GM23248 (cell line): Measurements from ENCODE around the gene IFT43. TPM values are rescaled to one million over a fixed set of nuclear protein-coding genes. Genes with fewer than 3 reads are reported as not detected.

Experiments
- DNase-seq: peaks from one replicate; pipeline ENCODE4 v3.0.0-alpha.2; 2015
- H2AFZ ChIP-seq: fragments of 200-600 bp; sonication (generic); 2 replicates; pipeline ENCODE4 v1.6.1; 2016; ENCODE audit warnings: antibody characterized with exemption
- H3F3A ChIP-seq: fragments of 200-600 bp; sonication (generic); 2 replicates; pipeline ENCODE4 v1.6.1; 2016; ENCODE audit warnings: mild to moderate bottlenecking, antibody characterized with exemption, mixed run types; ENCODE audit not compliant: insufficient read depth
- H3K27ac ChIP-seq: fragments of 200-600 bp; sonication (generic); 2 replicates; pipeline ENCODE4 v1.5.1; 2016; ENCODE audit warnings: mild to moderate bottlenecking
- H3K27me3 ChIP-seq: fragments of 200-600 bp; sonication (generic); replicated peaks from 2 replicates; pipeline ENCODE4 v1.6.1; 2016; ENCODE audit warnings: mild to moderate bottlenecking; ENCODE audit not compliant: insufficient read depth
- H3K36me3 ChIP-seq: fragments of 200-600 bp; sonication (generic); 2 replicates; pipeline ENCODE4 v1.6.1; 2016; ENCODE audit warnings: low read depth, mild to moderate bottlenecking
- H3K4me1 ChIP-seq: fragments of 200-600 bp; sonication (generic); 2 replicates; pipeline ENCODE4 v1.6.1; 2016; ENCODE audit warnings: mild to moderate bottlenecking; ENCODE audit not compliant: insufficient read depth
- H3K4me2 ChIP-seq: fragments of 200-600 bp; sonication (generic); one replicate; pipeline ENCODE4 v1.6.1; 2016; ENCODE audit warnings: mild to moderate bottlenecking; ENCODE audit not compliant: unreplicated experiment
- H3K4me3 ChIP-seq: fragments of 200-600 bp; sonication (generic); 2 replicates; pipeline ENCODE4 v1.5.1; 2016; ENCODE audit warnings: mild to moderate bottlenecking
- H3K79me2 ChIP-seq: fragments of 200-600 bp; sonication (generic); 2 replicates; pipeline ENCODE4 v1.6.1; 2016; ENCODE audit warnings: mild to moderate bottlenecking; ENCODE audit not compliant: insufficient read depth
- H3K9ac ChIP-seq: fragments of 200-600 bp; sonication (generic); 2 replicates; pipeline ENCODE4 v1.6.1; 2016; ENCODE audit warnings: mild to moderate bottlenecking
- H3K9me2 ChIP-seq: fragments of 200-600 bp; sonication (generic); 2 replicates; pipeline ENCODE4 v1.6.1; 2016; ENCODE audit warnings: mixed run types, mild to moderate bottlenecking, moderate library complexity; ENCODE audit not compliant: insufficient read depth
- H3K9me3 ChIP-seq: fragments of 200-600 bp; sonication (generic); one replicate; pipeline ENCODE4 v1.6.1; 2017; ENCODE audit warnings: low read depth
- H4K20me1 ChIP-seq: fragments of 200-600 bp; sonication (generic); 2 replicates; pipeline ENCODE4 v1.6.0; 2016; ENCODE audit not compliant: insufficient read depth
- EZH2 ChIP-seq: fragments of 200-600 bp; sonication (generic); IDR thresholded peaks from 2 replicates; pipeline ENCODE4 v1.6.1; 2018; ENCODE audit warnings: antibody characterized with exemption, mild to moderate bottlenecking; ENCODE audit not compliant: insufficient read depth, poor library complexity, severe bottlenecking
- EZH2phosphoT487 ChIP-seq: fragments of 200-600 bp; sonication (generic); IDR thresholded peaks from 2 replicates; pipeline ENCODE4 v1.6.1; 2018; ENCODE audit warnings: antibody characterized with exemption, moderate library complexity, mild to moderate bottlenecking, low read depth; ENCODE audit not compliant: insufficient read depth
- WGBS, 2 experiments: methylation state at CpG; one replicate each; pipeline ENCODE4 v1.1.6; 2015 to 2017; ENCODE audit warnings: low lambda C conversion rate in 2 of 2, low coverage in 1 of 2; ENCODE audit errors: missing lambda C conversion rate in 2 of 2; 5-methylcytosine and 5-hydroxymethylcytosine counted together
- in situ Hi-C: fragments of 300-500 bp; cut with MboI; formaldehyde crosslinking; loops from 2 replicates; pipeline ENCODE4 v1.15.0; 2020
- polyA plus RNA-seq: library from polyadenylated mRNA; unstranded; fragments of >200 nt; fragmentation: Nextera tagmentation; extraction: Ambion mirVana; gene quantifications from 2 replicates; pipeline ENCODE4 v1.2.1, GENCODE V29; 2016
- total RNA-seq: library from RNA; depleted of rRNA; stranded (reverse); fragments of >200 nt; shearing (Covaris generic); gene quantifications from 2 replicates; pipeline ENCODE4 v1.2.3, GENCODE V29; 2014

The IFT43 gene
- total and polyA plus RNA-seq, 2 experiments from 2014 or later: 41.4 to 67.9 TPM

DNA sequence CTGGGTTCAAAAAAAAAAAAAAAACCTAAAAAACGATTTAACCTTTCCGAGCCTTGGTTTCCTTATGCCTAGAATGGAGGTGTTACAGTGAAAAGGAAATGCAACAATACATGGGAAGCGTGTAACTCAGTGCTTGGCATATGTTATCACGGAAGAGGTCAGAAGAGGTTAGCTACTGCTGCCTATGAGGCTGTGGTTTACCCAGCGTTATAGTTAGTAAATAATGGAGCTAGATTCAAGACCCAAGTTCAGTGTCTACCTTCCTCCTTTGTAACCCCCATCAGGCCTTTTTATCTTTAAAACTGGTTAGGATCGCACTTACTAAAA lies 839 bp downstream of the IFT43 start:
- H3K27me3 ChIP-seq: no peaks in the 10 kb centered on the region
- 19 to 20% methylated on average over 6 of the region's 6 CpGs for WGBS, 2 experiments
- in situ Hi-C loops: loop anchor here (10.0 kb wide), 1 partner anchor 272 kb away; no protein-coding TSS in a partner anchor

DNA sequence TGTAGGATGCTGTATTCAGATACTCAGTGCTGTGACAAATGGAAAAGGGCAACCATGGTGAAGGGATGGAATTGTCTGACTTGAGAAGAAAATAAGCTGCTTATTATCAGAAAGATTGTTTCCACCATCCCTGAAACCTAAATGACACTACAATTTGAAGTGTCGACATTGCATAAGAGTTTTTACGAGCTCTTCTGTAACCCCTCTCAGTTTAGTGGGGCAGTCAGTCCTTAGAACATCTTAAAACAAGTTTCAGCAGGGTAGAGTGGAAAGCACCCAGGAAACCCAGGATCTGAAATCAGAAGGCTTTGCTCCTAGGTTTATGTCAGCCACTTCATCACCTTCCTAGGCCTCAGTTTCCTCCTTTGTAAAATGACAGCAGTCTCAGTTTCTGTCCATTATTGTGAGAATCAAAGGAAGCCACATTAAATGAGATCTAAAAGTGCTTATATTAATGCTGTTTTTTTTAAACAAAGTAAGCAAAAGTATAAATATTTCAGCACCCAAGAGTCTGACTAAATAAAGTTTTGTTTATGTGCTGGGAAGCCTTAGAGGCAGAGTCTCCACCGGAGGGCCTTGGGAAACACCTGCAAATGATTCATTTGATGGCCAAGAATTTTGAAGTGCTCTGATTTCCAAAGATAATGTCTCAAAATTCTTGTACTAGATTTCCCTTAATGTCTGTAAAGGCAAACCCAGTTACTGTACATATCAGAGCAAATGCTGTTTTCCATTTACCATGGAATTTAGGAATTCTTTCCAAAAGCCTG lies 1.8 kb downstream of the IFT43 start:
- Histone ChIP-seq H3K27me3 (no peaks in the 10 kb centered on the region), H3K4me1 (peaks cover 23% of the 10 kb centered on the region; the same call in 1 of the 2 replicates), H3K9me2 (no peaks in the 10 kb centered on the region), H4K20me1 (no peaks in the 10 kb centered on the region), H3K4me2 (peak overlapping the region; percentile 93), H3F3A (0 out of 2 replicates have a peak, but pooled peaks cover 12% of the 10 kb centered on the region), H2AFZ (no peak overlapping the region), H3K9me3 (no peaks in the 10 kb centered on the region), H3K9ac (no peak overlapping the region), H3K36me3 (0 out of 2 replicates have a peak, but pooled peaks cover under 1% of the 10 kb centered on the region), H3K27ac (no peak overlapping the region), H3K79me2 (peaks cover 21% of the 10 kb centered on the region), H3K4me3 (no peak overlapping the region)
- DNase-seq: no peak
- TF ChIP-seq EZH2phosphoT487 (no peak), EZH2 (no peak)
- WGBS, 2 experiments: 53 to 58% methylated on average over 3 of the region's 3 CpGs
- in situ Hi-C loops: loop anchor here (10.0 kb wide), 1 partner anchor 273 kb away; no protein-coding TSS in a partner anchor

More for the DNA sequence above, 839 bp downstream of the IFT43 start:
- TF ChIP-seq EZH2phosphoT487 (no peak), EZH2 (no peak)
- peak overlapping the region; percentile 81 for H2AFZ ChIP-seq
- peaks cover 21% of the 10 kb centered on the region for H3K79me2 ChIP-seq
- no peak for DNase-seq
- peak overlapping the region; percentile 77; the same call in 1 of the 2 replicates for H3K27ac ChIP-seq
- H3K9me3 ChIP-seq: no peaks in the 10 kb centered on the region
- peak overlapping the region; percentile 99 for H3K4me3 ChIP-seq
- peak overlapping the region; percentile 97 for H3K9ac ChIP-seq
- no peaks in the 10 kb centered on the region for H4K20me1 ChIP-seq
- H3F3A ChIP-seq: 0 out of 2 replicates have a peak, but pooled peaks cover 5% of the 10 kb centered on the region
- peaks cover 17% of the 10 kb centered on the region for H3K4me1 ChIP-seq
- no peaks in the 10 kb centered on the region for H3K9me2 ChIP-seq
- H3K36me3 ChIP-seq: no peaks in the 10 kb centered on the region
- H3K4me2 ChIP-seq: peak overlapping the region; percentile 93

DNA sequence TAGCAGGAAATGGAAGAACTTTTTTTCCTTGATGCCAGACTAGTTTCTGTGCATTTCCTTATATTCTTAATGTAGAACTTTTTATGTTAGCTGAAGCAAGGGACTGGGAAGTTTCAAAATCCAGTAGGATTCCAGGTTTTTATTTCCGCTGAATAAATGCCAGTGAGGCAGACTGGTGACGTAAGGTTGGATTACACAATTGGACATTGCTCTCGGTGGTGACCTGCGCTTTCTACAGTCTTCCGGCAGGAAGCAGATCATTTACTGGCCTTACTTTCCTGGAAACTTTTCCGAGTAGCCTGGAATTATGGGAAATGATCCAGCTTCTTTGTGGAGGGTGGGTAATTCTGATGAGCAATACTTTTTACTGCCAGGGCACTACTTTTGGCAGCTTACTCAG lies 3.6 kb downstream of the IFT43 start:
- peaks cover 16% of the 10 kb centered on the region; the same call in 1 of the 2 replicates for H3F3A ChIP-seq
- H3K27me3 ChIP-seq: no peaks in the 10 kb centered on the region
- no peaks in the 10 kb centered on the region for H3K9me3 ChIP-seq
- H2AFZ ChIP-seq: no peak overlapping the region
- peak; percentile 82 for DNase-seq
- H3K9ac ChIP-seq: peak overlapping the region; percentile 41; the same call in 1 of the 2 replicates
- 0 out of 2 replicates have a peak, but pooled peaks cover 6% of the 10 kb centered on the region for H3K36me3 ChIP-seq
- H3K27ac ChIP-seq: peak overlapping the region; percentile 54
- no peaks in the 10 kb centered on the region for H3K9me2 ChIP-seq
- no peaks in the 10 kb centered on the region for H4K20me1 ChIP-seq
- H3K4me2 ChIP-seq: peak overlapping the region; percentile 38
- H3K4me3 ChIP-seq: no peak overlapping the region
- H3K79me2 ChIP-seq: peaks cover 21% of the 10 kb centered on the region
- H3K4me1 ChIP-seq: peaks cover 26% of the 10 kb centered on the region; the same call in 1 of the 2 replicates
- TF ChIP-seq EZH2phosphoT487 (no peak), EZH2 (no peak)
- 32 to 43% methylated on average over 6 of the region's 6 CpGs for WGBS, 2 experiments
- in situ Hi-C loops: loop anchor here (10.0 kb wide), 1 partner anchor 274 kb away; no protein-coding TSS in a partner anchor

- H3K9me2 ChIP-seq: no peaks in the 10 kb centered on the region
- peaks cover 36% of the 10 kb centered on the region for H3K4me1 ChIP-seq
- no peak overlapping the region for H2AFZ ChIP-seq
- DNase-seq: no peak
- no peaks in the 10 kb centered on the region for H3K9me3 ChIP-seq
- H3F3A ChIP-seq: peaks cover 26% of the 10 kb centered on the region; the same call in 1 of the 2 replicates
- H3K4me3 ChIP-seq: no peak overlapping the region
- 90 to 91% methylated on average over 4 of the region's 4 CpGs for WGBS, 2 experiments
- peaks cover 21% of the 10 kb centered on the region for H3K79me2 ChIP-seq
- no peak overlapping the region for H3K4me2 ChIP-seq
- H3K27me3 ChIP-seq: no peaks in the 10 kb centered on the region
- H3K27ac ChIP-seq: no peak overlapping the region
- H3K36me3 ChIP-seq: 0 out of 2 replicates have a peak, but pooled peaks cover 6% of the 10 kb centered on the region
- no peaks in the 10 kb centered on the region for H4K20me1 ChIP-seq
- no peak overlapping the region for H3K9ac ChIP-seq
- TF ChIP-seq EZH2 (no peak), EZH2phosphoT487 (no peak)
- in situ Hi-C loops: no loop called here
Measured at GRCh38 chr14:75990297-75990696, 4.7 kb downstream of the IFT43 start.
